Activated naive CD4-positive, alpha-beta T cell treated with anti-CD3 and anti-CD28 coated beads, Interleukin-2, amount 50 U/mL, for 72 hours (primary cell): ENCODE data around the gene FBXO28. TPM values are rescaled to one million over a fixed set of nuclear protein-coding genes. Genes with fewer than 3 reads are reported as not detected.

Experiments used
- total RNA-seq, 2 donors: library from RNA; stranded (reverse); gene quantifications; one replicate each; pipeline ENCODE4 v1.2.3, GENCODE V29; 2022

FBXO28 gene
- total RNA-seq, 2 donors from 2014 or later, result 14.4 to 18.1 TPM

Other genes starting within 250 kb of the FBXO28 start
- 10 to 100 TPM; 10.5 to 38.3 TPM for gene DEGS1, start 69.1 kb downstream of the FBXO28 start, total RNA-seq
- 10 to 100 TPM; 16.4 to 31.0 TPM for gene NVL, start 216.1 kb downstream of the FBXO28 start, total RNA-seq
- gene CNIH4, start 242.8 kb downstream of the FBXO28 start, total RNA-seq, result 10 to 100 TPM; 31.5 to 39.5 TPM